HEK293T (cell line): ENCODE data around the gene SLC38A4.

ENCODE experiments used
- CTCF ChIA-PET: fragments of 350-600 bp; formaldehyde crosslinking; extraction: SDS; loops from one replicate; lab custom pipeline; 2021; ENCODE audit warnings: antibody characterized with exemption, inconsistent platforms; lab: Yijun Ruan, JAX
- POLR2A ChIA-PET: fragments of 350-600 bp; formaldehyde crosslinking; extraction: SDS; loops from one replicate; lab custom pipeline; 2020; ENCODE audit warnings: antibody characterized with exemption, inconsistent platforms; lab: Yijun Ruan, JAX
- DNase-seq: peaks from one replicate; pipeline ENCODE4 v3.0.0; 2012; ENCODE audit warnings: mixed read lengths; ENCODE audit errors: extremely low spot score
- ARNT ChIP-seq: fragments of 450-650 bp; IDR thresholded peaks from 2 replicates; pipeline ENCODE4 v1.6.1; 2017; ENCODE audit warnings: mild to moderate bottlenecking
- BHLHE40 ChIP-seq: fragments of 450-650 bp; IDR thresholded peaks from 2 replicates; pipeline ENCODE4 v1.6.1; 2016; ENCODE audit warnings: mild to moderate bottlenecking, moderate library complexity, borderline replicate concordance
- CTBP1 ChIP-seq: fragments of 450-650 bp; IDR thresholded peaks from 2 replicates; pipeline ENCODE4 v1.6.1; 2016; ENCODE audit warnings: borderline replicate concordance
- ELF4 ChIP-seq: fragments of 450-650 bp; IDR thresholded peaks from 2 replicates; pipeline ENCODE4 v1.6.1; 2017; ENCODE audit warnings: antibody characterized with exemption
- FOXA1 ChIP-seq: fragments of 450-650 bp; IDR thresholded peaks from 2 replicates; pipeline ENCODE4 v1.6.1; 2016; ENCODE audit warnings: mild to moderate bottlenecking
- FOXK2 ChIP-seq: fragments of 450-650 bp; IDR thresholded peaks from 2 replicates; pipeline ENCODE4 v1.6.1; 2016; ENCODE audit warnings: mild to moderate bottlenecking
- FOXM1 ChIP-seq: fragments of 450-650 bp; IDR thresholded peaks from 2 replicates; pipeline ENCODE4 v1.6.1; 2017; ENCODE audit warnings: mild to moderate bottlenecking, borderline replicate concordance
- HDGF ChIP-seq: fragments of 450-650 bp; IDR thresholded peaks from 2 replicates; pipeline ENCODE4 v1.6.1; 2017; ENCODE audit warnings: antibody characterized with exemption, borderline replicate concordance
- L3MBTL2 ChIP-seq: fragments of 450-650 bp; conservative IDR thresholded peaks from 2 replicates; pipeline ENCODE4 v1.6.1; 2016; ENCODE audit warnings: mild to moderate bottlenecking
- LEF1 ChIP-seq: fragments of 450-650 bp; IDR thresholded peaks from 2 replicates; pipeline ENCODE4 v1.6.1; 2017; ENCODE audit warnings: mild to moderate bottlenecking, borderline replicate concordance
- NFRKB ChIP-seq: fragments of 450-650 bp; IDR thresholded peaks from 2 replicates; pipeline ENCODE4 v1.6.1; 2016; ENCODE audit warnings: mild to moderate bottlenecking, moderate library complexity
- PKNOX1 ChIP-seq: fragments of 450-650 bp; IDR thresholded peaks from 2 replicates; pipeline ENCODE4 v1.6.1; 2016
- SP1 ChIP-seq: fragments of 450-650 bp; IDR thresholded peaks from 2 replicates; pipeline ENCODE4 v1.6.1; 2017
- SUZ12 ChIP-seq: fragments of 450-650 bp; IDR thresholded peaks from 2 replicates; pipeline ENCODE4 v1.6.1; 2016; ENCODE audit warnings: mild to moderate bottlenecking
- TARDBP ChIP-seq: fragments of 450-650 bp; IDR thresholded peaks from 2 replicates; pipeline ENCODE4 v1.6.1; 2016
- ZNF384 ChIP-seq: fragments of 450-650 bp; IDR thresholded peaks from 2 replicates; pipeline ENCODE4 v1.6.1; 2016

The SLC38A4 gene

GRCh38 chr12:46801293-46801692 lies 24.5 kb downstream of the SLC38A4 start:
- POLR2A ChIA-PET, result no interaction called here

GRCh38 chr12:46800160-46800559 lies 25.6 kb downstream of the SLC38A4 start:
- no peak for DNase-seq
- TF ChIP-seq FOXM1, result no peak
- TF ChIP-seq ARNT, result no peak
- no peak for TF ChIP-seq L3MBTL2
- TF ChIP-seq FOXA1, result no peak
- no peak for TF ChIP-seq ZNF384
- no peak for TF ChIP-seq BHLHE40
- TF ChIP-seq NFRKB, result no peak
- ChIA-PET POLR2A (no interaction called here), CTCF (no interaction called here)

More at GRCh38 chr12:46801293-46801692, 24.5 kb downstream of the SLC38A4 start:
- no peak for DNase-seq
- TF ChIP-seq FOXM1 (no peak), SP1 (no peak), FOXK2 (no peak), NFRKB (no peak)
- CTCF ChIA-PET, result no interaction called here

GRCh38 chr12:46798648-46799047 lies 27.1 kb downstream of the SLC38A4 start:
- ChIA-PET POLR2A (no interaction called here), CTCF (no interaction called here)
- no peak for DNase-seq
- TF ChIP-seq SP1 (no peak), SUZ12 (no peak), BHLHE40 (no peak), FOXM1 (no peak), TARDBP (no peak), FOXK2 (no peak), ARNT (no peak), L3MBTL2 (no peak), HDGF (no peak), ZNF384 (no peak), FOXA1 (no peak), PKNOX1 (no peak), LEF1 (no peak), NFRKB (no peak), ELF4 (no peak), CTBP1 (no peak)

- CTCF ChIA-PET, result no interaction called here
- no peak for DNase-seq
- no peak for TF ChIP-seq PKNOX1
- TF ChIP-seq SP1, result no peak
- TF ChIP-seq ZNF384, result no peak
- no peak for TF ChIP-seq SUZ12
- no peak for TF ChIP-seq CTBP1
- POLR2A ChIA-PET, result no interaction called here
These were observed 27.7 kb downstream of the SLC38A4 start for GRCh38 chr12:46798056-46798455.

GRCh38 chr12:46795988-46796387 lies 29.8 kb downstream of the SLC38A4 start:
- ChIA-PET CTCF (no interaction called here), POLR2A (no interaction called here)
- no peak for TF ChIP-seq LEF1
- DNase-seq, result no peak

GRCh38 chr12:46794593-46795190 lies 31.1 kb downstream of the SLC38A4 start:
- ChIA-PET POLR2A (no interaction called here), CTCF (no interaction called here)
- DNase-seq, result no peak
- TF ChIP-seq LEF1 (no peak), FOXM1 (no peak), ZNF384 (no peak), CTBP1 (no peak), SP1 (no peak), ARNT (no peak), NFRKB (no peak), FOXK2 (no peak), FOXA1 (no peak), HDGF (no peak), SUZ12 (no peak), L3MBTL2 (no peak), BHLHE40 (no peak), ELF4 (no peak), PKNOX1 (no peak), TARDBP (no peak)

- ChIA-PET POLR2A (no interaction called here), CTCF (no interaction called here)
- TF ChIP-seq TARDBP, result no peak
- TF ChIP-seq ELF4, result no peak
- no peak for TF ChIP-seq BHLHE40
- TF ChIP-seq SP1, result no peak
- TF ChIP-seq CTBP1, result no peak
- no peak for TF ChIP-seq L3MBTL2
- TF ChIP-seq FOXM1, result no peak
- TF ChIP-seq PKNOX1, result no peak
- no peak for TF ChIP-seq LEF1
- TF ChIP-seq NFRKB, result no peak
- TF ChIP-seq ZNF384, result no peak
- TF ChIP-seq HDGF, result no peak
- TF ChIP-seq ARNT, result no peak
- TF ChIP-seq FOXA1, result no peak
- TF ChIP-seq SUZ12, result no peak
- TF ChIP-seq FOXK2, result no peak
- DNase-seq, result no peak
These were observed 32.9 kb downstream of the SLC38A4 start for GRCh38 chr12:46792925-46793324.
